H1 (cell line): ENCODE results near the gene GRM8. TPM values are rescaled to one million over a fixed set of nuclear protein-coding genes. Genes with fewer than 3 reads are reported as not detected.

Experiments used
- CTCF ChIA-PET: fragments of 300-600 bp; sonication (Branson Sonifier 250); formaldehyde crosslinking; loops from one replicate; lab custom pipeline; 2021; ENCODE audit not compliant: partially characterized antibody; lab: Charles Lee
- POLR2A ChIA-PET: fragments of 300-600 bp; sonication (Branson Sonifier 250); formaldehyde crosslinking; loops from one replicate; lab custom pipeline; 2021; ENCODE audit warnings: inconsistent platforms; ENCODE audit not compliant: partially characterized antibody; lab: Charles Lee
- DNase-seq, 2 experiments: peaks; one replicate each; pipeline versions ENCODE4 v3.0.0 to v3.0.0-alpha.2; 2010 to 2022; ENCODE audit warnings: low spot score in 2 of 2, low read depth in 1 of 2, mixed read lengths in 1 of 2
- FAIRE-seq: peaks from 2 replicates; lab custom pipeline; 2011; peaks lifted over from hg19 to GRCh38; lab: Jason Lieb, UNC
- H2AFZ ChIP-seq: 2 replicates; pipeline ENCODE4 v1.8.1; 2012; ENCODE audit warnings: low read length, inconsistent platforms
- H2AK5ac ChIP-seq: 2 replicates; pipeline ENCODE4 v1.6.1; 2013; ENCODE audit warnings: low read depth, low read length
- H2BK120ac ChIP-seq: replicated peaks from 2 replicates; pipeline ENCODE3; 2013; ENCODE audit warnings: low read depth, low read length, inconsistent platforms
- H2BK12ac ChIP-seq: 2 replicates; pipeline ENCODE4 v1.6.1; 2013; ENCODE audit warnings: low read depth, low read length
- H2BK15ac ChIP-seq: 2 replicates; pipeline ENCODE4 v1.6.1; 2013; ENCODE audit warnings: low read length
- H2BK20ac ChIP-seq: 2 replicates; pipeline ENCODE4 v1.6.1; 2013; ENCODE audit warnings: low read length
- H2BK5ac ChIP-seq: 2 replicates; pipeline ENCODE4 v1.6.1; 2013; ENCODE audit warnings: low read depth, low read length
- H3K14ac ChIP-seq: 2 replicates; pipeline ENCODE4 v1.6.1; 2013; ENCODE audit warnings: inconsistent platforms; ENCODE audit not compliant: insufficient read length
- H3K18ac ChIP-seq: 2 replicates; pipeline ENCODE4 v1.6.1; 2013; ENCODE audit warnings: low read length; ENCODE audit errors: extremely low read depth
- H3K23ac ChIP-seq: 2 replicates; pipeline ENCODE4 v1.6.1; 2013; ENCODE audit warnings: inconsistent platforms; ENCODE audit not compliant: insufficient read length
- H3K23me2 ChIP-seq: 2 replicates; pipeline ENCODE4 v1.6.1; 2013; ENCODE audit warnings: low read depth, low read length
- H3K27ac ChIP-seq: 2 replicates; pipeline ENCODE4 v1.6.1; 2011; ENCODE audit warnings: low read depth, low read length, inconsistent platforms
- H3K27me3 ChIP-seq, 4 experiments: replicated peaks in 1 of 4; 1 replicate in 1 of 4; 2 replicates in 3 of 4; pipeline versions ENCODE4 v1.6.1 to v1.8.1; 2011 to 2013; ENCODE audit warnings: low read length in 3 of 4, mild to moderate bottlenecking in 3 of 4, inconsistent platforms in 2 of 4, mixed read lengths in 2 of 4, moderate library complexity in 1 of 4; ENCODE audit not compliant: control insufficient read depth in 3 of 4, insufficient read depth in 3 of 4; ENCODE audit errors: extremely low read depth in 1 of 4
- H3K36me3 ChIP-seq, 4 experiments: 2 replicates each; pipeline versions ENCODE4 v1.6.1 to v1.8.1; 2011 to 2013; ENCODE audit warnings: mild to moderate bottlenecking in 4 of 4, low read length in 3 of 4, moderate library complexity in 2 of 4, control low read depth in 1 of 4, inconsistent platforms in 1 of 4; ENCODE audit not compliant: insufficient read depth in 4 of 4, control insufficient read depth in 2 of 4
- H3K4ac ChIP-seq: replicated peaks from 2 replicates; pipeline ENCODE3; 2013; ENCODE audit warnings: low read length, low read depth, mixed read lengths, inconsistent platforms; ENCODE audit not compliant: insufficient read length
- H3K4me1 ChIP-seq, 4 experiments: replicated peaks in 1 of 4; 1 replicate in 1 of 4; 2 replicates in 3 of 4; pipeline versions ENCODE4 v1.6.1 to v1.8.1; 2011 to 2013; ENCODE audit warnings: low read length in 3 of 4, inconsistent platforms in 2 of 4, mixed read lengths in 1 of 4; ENCODE audit not compliant: insufficient read depth in 4 of 4, control insufficient read depth in 3 of 4
- H3K4me2 ChIP-seq, 2 experiments: 2 replicates each; pipeline versions ENCODE4 v1.6.1 to v1.8.1; 2011 to 2013; ENCODE audit warnings: low read depth in 2 of 2, low read length in 2 of 2, control low read depth in 1 of 2, inconsistent platforms in 1 of 2, mild to moderate bottlenecking in 1 of 2; ENCODE audit not compliant: insufficient read depth in 1 of 2
- H3K4me3 ChIP-seq, 4 experiments: fragments of 200-600, 300-600 bp in 1 of 4; sonication (generic), shearing (Covaris generic), sonication (Bioruptor Twin) in 1 of 4; 2 replicates each; pipeline versions ENCODE4 v1.5.1 to v1.8.1; 2011 to 2016; ENCODE audit warnings: low read length in 4 of 4, low read depth in 3 of 4, control low read depth in 2 of 4, inconsistent platforms in 2 of 4, mild to moderate bottlenecking in 2 of 4, mixed read lengths in 1 of 4, moderate library complexity in 1 of 4; ENCODE audit not compliant: insufficient read depth in 2 of 4; ENCODE audit errors: extremely low read depth in 1 of 4
- H3K56ac ChIP-seq: replicated peaks from 2 replicates; pipeline ENCODE3; 2013; ENCODE audit warnings: low read depth, mild to moderate bottlenecking, mixed read lengths, low read length, inconsistent platforms; ENCODE audit not compliant: insufficient read length
- H3K79me1 ChIP-seq: 2 replicates; pipeline ENCODE4 v1.6.1; 2013; ENCODE audit warnings: low read depth, low read length, control low read depth
- H3K79me2 ChIP-seq, 2 experiments: 2 replicates each; pipeline versions ENCODE4 v1.6.1 to v1.8.1; 2012 to 2013; ENCODE audit warnings: low read length in 2 of 2, mild to moderate bottlenecking in 2 of 2, inconsistent platforms in 1 of 2; ENCODE audit not compliant: insufficient read depth in 2 of 2, control insufficient read depth in 1 of 2
- H3K9ac ChIP-seq, 4 experiments: replicated peaks in 1 of 4; 1 replicate in 1 of 4; 2 replicates in 3 of 4; pipeline versions ENCODE4 v1.6.1 to v1.8.1; 2011 to 2013; ENCODE audit warnings: low read depth in 3 of 4, low read length in 3 of 4, control low read depth in 2 of 4, mild to moderate bottlenecking in 2 of 4, moderate library complexity in 2 of 4, inconsistent platforms in 1 of 4; ENCODE audit errors: extremely low read depth in 1 of 4
- H3K9me3 ChIP-seq, 2 experiments: 2 replicates each; pipeline versions ENCODE4 v1.6.1 to v1.8.1; 2012 to 2013; ENCODE audit warnings: mild to moderate bottlenecking in 2 of 2, moderate library complexity in 2 of 2, control low read depth in 1 of 2, inconsistent platforms in 1 of 2, low read depth in 1 of 2, low read length in 1 of 2, mixed read lengths in 1 of 2; ENCODE audit not compliant: insufficient read depth in 2 of 2
- H4K20me1 ChIP-seq, 2 experiments: replicated peaks in 1 of 2; 2 replicates each; pipeline versions ENCODE3 to v1.8.1; 2011 to 2013; ENCODE audit warnings: inconsistent platforms in 2 of 2, low read length in 2 of 2, mild to moderate bottlenecking in 1 of 2; ENCODE audit not compliant: insufficient read depth in 2 of 2, control insufficient read depth in 1 of 2
- H4K5ac ChIP-seq: 2 replicates; pipeline ENCODE4 v1.6.1; 2013; ENCODE audit warnings: low read length, low read depth, mixed read lengths, inconsistent platforms; ENCODE audit not compliant: insufficient read length
- H4K8ac ChIP-seq: 2 replicates; pipeline ENCODE4 v1.8.0; 2013; ENCODE audit warnings: mild to moderate bottlenecking, moderate library complexity, low read length, inconsistent platforms; ENCODE audit not compliant: insufficient read depth; ENCODE audit errors: extremely low read depth
- H4K91ac ChIP-seq: replicated peaks from 2 replicates; pipeline ENCODE3; 2013; ENCODE audit warnings: low read length, mixed read lengths, inconsistent platforms; ENCODE audit not compliant: insufficient read length
- ASH2L ChIP-seq: fragments of 200-600, 300-600 bp; sonication (generic); IDR thresholded peaks from one replicate; pipeline ENCODE4 v1.7.1; 2017; ENCODE audit warnings: low read length
- ATF2 ChIP-seq: IDR thresholded peaks from 2 replicates; pipeline ENCODE4 v1.6.1; 2012; ENCODE audit warnings: low read length, inconsistent platforms
- BACH1 ChIP-seq: IDR thresholded peaks from 2 replicates; pipeline ENCODE4 v1.6.1; 2012; ENCODE audit warnings: low read length, improper control_type of control experiment
- CBX5 ChIP-seq: fragments of 300-800, 300-1000 bp; sonication (generic); IDR thresholded peaks from 2 replicates; pipeline ENCODE4 v1.7.1; 2016; ENCODE audit warnings: antibody characterized with exemption, low read length, low read depth
- CREB1 ChIP-seq: IDR thresholded peaks from 2 replicates; pipeline ENCODE4 v1.6.1; 2012; ENCODE audit warnings: inconsistent platforms
- HDAC2 ChIP-seq, 2 experiments: fragments of 300-600 bp in 1 of 2; sonication (generic) in 1 of 2; IDR thresholded peaks; 2 replicates each; pipeline ENCODE4 v1.6.1; 2011 to 2012; ENCODE audit warnings: low read depth in 2 of 2, low read length in 2 of 2, mild to moderate bottlenecking in 2 of 2, moderate library complexity in 2 of 2, borderline replicate concordance in 1 of 2, inconsistent platforms in 1 of 2
- SP2 ChIP-seq: IDR thresholded peaks from 2 replicates; pipeline ENCODE4 v1.6.1; 2012; ENCODE audit warnings: mild to moderate bottlenecking, low read length, inconsistent platforms
- YY1 ChIP-seq: IDR thresholded peaks from 2 replicates; pipeline ENCODE4 v1.6.1; 2011; ENCODE audit warnings: low read depth, mild to moderate bottlenecking, low read length
- WGBS, 2 experiments: shearing (Covaris generic) in 1 of 2; methylation state at CpG; one replicate each; pipeline versions ENCODE4 v1.1.6 to v1.1.7; 2013 to 2015; ENCODE audit warnings: low lambda C conversion rate in 2 of 2, mixed read lengths in 2 of 2, inconsistent platforms in 1 of 2, low coverage in 1 of 2, missing lambda C conversion rate in 1 of 2; ENCODE audit not compliant: insufficient replicate concordance in 2 of 2, insufficient coverage in 1 of 2, insufficient read length in 1 of 2; ENCODE audit errors: extremely low coverage in 1 of 2, missing lambda C conversion rate in 1 of 2; 5-methylcytosine and 5-hydroxymethylcytosine counted together
- polyA plus RNA-seq, 7 experiments: library from polyadenylated mRNA; depleted of rRNA in 3 of 7; stranded (reverse) in 5 of 7; unstranded in 2 of 7; fragments of >200 nt in 5 of 7; fragments of 200-250 nt in 2 of 7; gene quantifications; 1 replicate in 5 of 7; 2 replicates in 1 of 7; 4 replicates in 1 of 7; pipeline versions ENCODE4 v1.2.1 to v1.2.3, GENCODE V29; 2011 to 2013; ENCODE audit warnings: missing spikeins in 2 of 7, mixed read lengths in 2 of 7
- total RNA-seq: library from RNA; stranded (reverse); fragmentation: NEBNext Ultra II Directional; extraction: Animal tissue kit (Norgen Biotek cat#: 25700); gene quantifications from 2 replicates; pipeline ENCODE4 v1.2.1, GENCODE V29; 2021

GRM8 gene
- total and polyA plus RNA-seq, 2 of the 8 experiments (the other 6 are each of a cell fraction or from before 2014, with no cell fraction given): 2.6 to 2.8 TPM

GRCh38 chr7:126529254-126529653, 723.5 kb downstream of the GRM8 start:
- no peaks in the 10 kb centered on the region for H3K79me1 ChIP-seq
- ChIA-PET CTCF (no interaction called here), POLR2A (no interaction called here)
- H3K27me3 ChIP-seq: no peaks in the 10 kb centered on the region
- no peaks in the 10 kb centered on the region for H3K23me2 ChIP-seq
- H3K18ac ChIP-seq: no peak overlapping the region
- no peak overlapping the region for H4K91ac ChIP-seq
- H3K79me2 ChIP-seq: no peaks in the 10 kb centered on the region
- H3K23ac ChIP-seq: no peak overlapping the region
- no peak overlapping the region for H3K4me3 ChIP-seq
- no peak overlapping the region for H3K27ac ChIP-seq
- H3K4me1 ChIP-seq: peaks cover 0 to 3% (median under 1%) of the 10 kb centered on the region in 4 experiments; a peak in 2 of 7 replicates
- H2BK12ac ChIP-seq: no peak overlapping the region
- DNase-seq (no peak), FAIRE-seq (no peak)
- H2AFZ ChIP-seq: no peak overlapping the region
- H2AK5ac ChIP-seq: no peak overlapping the region
- H4K20me1 ChIP-seq: no peaks in the 10 kb centered on the region
- no peaks in the 10 kb centered on the region for H3K36me3 ChIP-seq
- H4K8ac ChIP-seq: no peak overlapping the region
- H4K5ac ChIP-seq: no peak overlapping the region
- no peak overlapping the region for H2BK5ac ChIP-seq
- no peak overlapping the region for H3K14ac ChIP-seq
- H3K9me3 ChIP-seq: no peaks in the 10 kb centered on the region
- no peak overlapping the region for H2BK15ac ChIP-seq
- H3K56ac ChIP-seq: no peak overlapping the region
- no peak overlapping the region for H2BK20ac ChIP-seq
- 88% methylated on average over 3 of the region's 3 CpGs; no CpG with 5 or more reads in 1 of the 2 experiments for WGBS, 2 experiments
- no peak for TF ChIP-seq ATF2
- no peak for TF ChIP-seq YY1
- TF ChIP-seq HDAC2 (IDR thresholded peaks at IDR 0.05; ENCODE audit: borderline replicate concordance in 1 of 2, low read depth in 2 of 2, low read length in 2 of 2): no peak
- TF ChIP-seq BACH1: no peak
- no peak for TF ChIP-seq ASH2L
- no peak for TF ChIP-seq CREB1
- no peak for TF ChIP-seq CBX5
- TF ChIP-seq SP2: no peak
- H3K9ac ChIP-seq: no peak overlapping the region
- H3K4ac ChIP-seq: no peak overlapping the region
- no peak overlapping the region for H3K4me2 ChIP-seq
- no peak overlapping the region for H2BK120ac ChIP-seq
